Nephron progenitor cell (in vitro differentiated cells): ENCODE data around the gene RABGGTA.

ENCODE experiments used
- DNase-seq: peaks from one replicate; pipeline ENCODE4 v3.0.0; 2021
- H3K27ac Mint-ChIP-seq: 2 replicates; pipeline ENCODE4 v1.8.0; 2021; ENCODE audit warnings: mild to moderate bottlenecking, moderate library complexity, mixed read lengths
- H3K27me3 Mint-ChIP-seq: 2 replicates; pipeline ENCODE4 v1.8.0; 2021; ENCODE audit warnings: mild to moderate bottlenecking, low read depth, mixed read lengths; ENCODE audit not compliant: poor library complexity
- H3K36me3 Mint-ChIP-seq: 2 replicates; pipeline ENCODE4 v1.8.0; 2021; ENCODE audit warnings: low read depth, mixed read lengths
- H3K4me1 Mint-ChIP-seq: 2 replicates; pipeline ENCODE4 v1.8.0; 2021; ENCODE audit warnings: mixed read lengths
- H3K4me3 Mint-ChIP-seq: 2 replicates; pipeline ENCODE4 v1.8.0; 2021; ENCODE audit warnings: mild to moderate bottlenecking, moderate library complexity, mixed read lengths
- H3K9me3 Mint-ChIP-seq: 2 replicates; pipeline ENCODE4 v1.8.0; 2021; ENCODE audit warnings: mild to moderate bottlenecking, moderate library complexity, mixed read lengths
- CTCF ChIP-seq: fragments of 200-600 bp; sonication (generic); IDR thresholded peaks from 2 replicates; pipeline ENCODE4 v1.5.0; 2021; ENCODE audit warnings: antibody characterized with exemption

The RABGGTA gene

GRCh38 chr14:24289649-24290280, 18.4 kb upstream of the RABGGTA start:
- H3K4me3 Mint-ChIP-seq = no peak overlapping the region
- H3K27ac Mint-ChIP-seq = peak overlapping the region; percentile 48
- no peaks in the 10 kb centered on the region for H3K27me3 Mint-ChIP-seq
- H3K9me3 Mint-ChIP-seq = no peaks in the 10 kb centered on the region
- TF ChIP-seq CTCF = no peak
- no peak for DNase-seq
- H3K4me1 Mint-ChIP-seq = peaks cover 10% of the 10 kb centered on the region
- H3K36me3 Mint-ChIP-seq = peaks cover 6% of the 10 kb centered on the region

DNA sequence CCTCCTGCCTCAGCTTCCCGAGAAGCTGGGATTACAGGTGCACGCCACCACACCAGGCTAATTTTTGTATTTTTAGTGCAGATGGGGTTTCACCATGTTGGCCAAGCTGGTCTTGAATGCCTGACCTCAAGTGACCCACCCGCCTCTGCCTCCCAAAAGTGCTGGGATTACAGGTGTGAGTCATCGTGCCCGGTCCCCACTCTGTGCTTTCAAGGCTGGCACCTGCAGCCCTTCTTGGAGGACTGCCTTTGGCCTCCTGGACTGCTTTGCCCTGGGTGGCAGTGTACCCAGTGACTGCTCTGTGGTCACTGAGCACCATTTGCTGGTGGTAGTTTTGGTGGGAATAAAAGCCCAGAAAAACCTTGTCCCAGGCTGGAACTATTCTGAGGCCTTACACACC, 15.6 kb upstream of the RABGGTA start:
- peaks cover 10% of the 10 kb centered on the region for H3K4me1 Mint-ChIP-seq
- no peak for DNase-seq
- peaks cover 2% of the 10 kb centered on the region for H3K27me3 Mint-ChIP-seq
- no peak overlapping the region for H3K4me3 Mint-ChIP-seq
- H3K27ac Mint-ChIP-seq = no peak overlapping the region
- no peaks in the 10 kb centered on the region for H3K9me3 Mint-ChIP-seq
- no peaks in the 10 kb centered on the region for H3K36me3 Mint-ChIP-seq
- no peak for TF ChIP-seq CTCF

DNA sequence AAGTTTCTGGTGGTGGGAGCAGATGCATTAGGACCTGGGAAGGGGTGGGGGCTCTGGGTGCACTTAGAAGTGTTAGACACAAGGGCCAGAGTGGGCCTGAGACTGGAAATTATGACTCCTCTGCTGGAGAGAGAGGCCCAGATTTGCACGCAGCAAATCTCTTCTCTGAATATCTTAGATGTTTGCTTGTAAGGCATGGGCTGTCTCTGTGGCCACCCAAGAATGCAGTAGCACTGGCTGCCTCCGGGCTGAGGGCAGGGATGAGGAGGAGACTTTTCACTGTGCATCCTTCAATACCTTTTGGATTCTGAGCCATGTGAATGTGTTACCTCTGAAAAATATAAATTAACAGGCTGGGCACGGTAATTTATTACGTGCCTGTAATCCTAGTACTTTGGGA, 14.0 kb upstream of the RABGGTA start:
- no peak for TF ChIP-seq CTCF
- peaks cover 10% of the 10 kb centered on the region for H3K4me1 Mint-ChIP-seq
- H3K36me3 Mint-ChIP-seq = no peaks in the 10 kb centered on the region
- H3K27me3 Mint-ChIP-seq = peaks cover 4% of the 10 kb centered on the region
- no peak overlapping the region for H3K4me3 Mint-ChIP-seq
- no peak overlapping the region for H3K27ac Mint-ChIP-seq
- H3K9me3 Mint-ChIP-seq = no peaks in the 10 kb centered on the region
- DNase-seq = no peak

GRCh38 chr14:24284501-24285035, 13.2 kb upstream of the RABGGTA start:
- Mint-ChIP-seq H3K4me1 (peaks cover 10% of the 10 kb centered on the region), H3K36me3 (no peaks in the 10 kb centered on the region), H3K27ac (no peak overlapping the region), H3K27me3 (peaks cover 4% of the 10 kb centered on the region), H3K4me3 (no peak overlapping the region), H3K9me3 (no peaks in the 10 kb centered on the region)
- TF ChIP-seq CTCF = no peak
- DNase-seq = no peak

DNA sequence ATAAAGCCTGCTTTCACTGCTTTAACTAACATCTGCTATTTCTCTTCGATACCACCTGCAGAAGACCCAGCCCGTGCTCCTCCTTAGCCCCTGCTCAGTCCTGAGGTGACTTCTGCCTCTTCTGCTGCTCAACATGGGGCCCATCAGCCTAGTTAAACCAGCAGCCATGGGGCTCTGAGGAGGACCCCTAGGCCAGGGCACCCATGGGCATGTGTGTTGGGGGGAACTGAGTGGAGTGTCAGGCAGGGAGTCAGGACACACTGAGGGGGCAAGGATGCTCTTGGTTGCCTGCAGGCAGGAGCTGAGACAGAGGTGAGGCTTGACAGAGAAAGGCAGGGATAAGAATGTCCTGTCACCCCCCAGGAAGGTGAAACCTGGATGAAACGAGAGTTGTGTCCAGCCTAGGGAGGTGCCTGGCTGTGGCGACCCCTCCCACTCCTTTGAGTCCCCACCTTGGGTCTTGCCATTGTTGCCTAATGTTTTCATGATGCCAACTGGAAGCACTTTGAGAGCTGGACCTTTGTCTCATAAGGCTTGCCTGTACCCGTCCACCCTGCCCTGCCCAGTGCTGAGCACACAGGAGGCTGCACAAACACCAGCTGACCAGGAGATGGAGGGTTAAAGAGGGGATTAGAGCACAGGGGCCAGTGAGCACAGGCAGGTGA, 12.5 kb upstream of the RABGGTA start:
- TF ChIP-seq CTCF = no peak
- no peaks in the 10 kb centered on the region for H3K9me3 Mint-ChIP-seq
- peaks cover 4% of the 10 kb centered on the region for H3K27me3 Mint-ChIP-seq
- no peak overlapping the region for H3K4me3 Mint-ChIP-seq
- DNase-seq = no peak
- H3K36me3 Mint-ChIP-seq = no peaks in the 10 kb centered on the region
- no peak overlapping the region for H3K27ac Mint-ChIP-seq
- peaks cover 10% of the 10 kb centered on the region for H3K4me1 Mint-ChIP-seq

DNA sequence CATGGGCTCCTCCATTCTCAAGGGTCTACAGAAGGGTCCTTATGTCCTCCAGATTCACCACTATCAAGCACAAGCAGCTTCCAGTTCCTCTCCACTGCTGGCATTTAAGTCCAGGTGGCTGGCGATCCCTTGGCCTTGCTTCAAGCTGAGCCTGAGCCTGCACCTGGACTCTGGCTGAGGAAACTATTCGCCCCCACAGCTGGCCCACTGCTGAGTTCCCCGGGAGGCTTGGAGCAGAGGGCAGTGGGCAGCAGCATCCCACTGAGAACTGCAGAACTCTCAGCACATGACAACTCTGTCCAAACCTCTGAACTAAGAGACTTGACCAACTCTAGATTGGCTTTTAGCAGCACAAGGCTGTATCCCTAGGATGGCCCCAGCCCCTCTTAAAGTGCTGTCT, 11.3 kb upstream of the RABGGTA start:
- H3K4me1 Mint-ChIP-seq = peaks cover 6% of the 10 kb centered on the region
- no peaks in the 10 kb centered on the region for H3K36me3 Mint-ChIP-seq
- H3K27me3 Mint-ChIP-seq = peaks cover 4% of the 10 kb centered on the region
- H3K9me3 Mint-ChIP-seq = no peaks in the 10 kb centered on the region
- H3K4me3 Mint-ChIP-seq = no peak overlapping the region
- no peak overlapping the region for H3K27ac Mint-ChIP-seq
- DNase-seq = no peak
- TF ChIP-seq CTCF = no peak
